ENCODE measurements around the gene ING1. TPM values are rescaled to one million over a fixed set of nuclear protein-coding genes. Genes with fewer than 3 reads are reported as not detected.
A peak's percentile ranks its signal among the peaks of the same experiment; 100 is the strongest.
"Not testable (repeated sequence)": the region's sequence is repeated elsewhere in the genome, so short reads cannot be mapped to it uniquely, and the experiment has no call there.

ING1 gene
- total and polyA plus RNA-seq, 7 donors, result 5.2 to 16.9 (median 7.0) TPM

DNA sequence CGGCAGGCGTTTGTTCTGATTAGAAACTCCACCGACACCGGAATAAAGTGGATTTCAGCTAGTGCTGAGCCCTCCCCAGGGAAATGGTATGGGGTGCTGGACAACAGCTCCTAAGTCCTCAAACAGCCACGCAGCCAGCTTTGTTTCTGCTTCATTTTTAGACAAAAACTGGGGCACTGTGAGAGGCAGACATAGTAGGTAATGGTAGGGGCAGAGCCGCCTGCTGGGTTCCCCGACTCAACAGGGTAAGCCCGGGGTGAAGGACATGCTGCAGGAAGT lies 47.3 kb upstream of the ING1 start:
- H3K27me3 ChIP-seq (ENCODE audit: insufficient read depth in 3 of 3, low read length in 2 of 3), result no peaks in the 10 kb centered on the region
- intact Hi-C loops (cut with DNase I), result no loop called here
- no peaks in the 10 kb centered on the region for H3K4me1 ChIP-seq
- H3K9me3 ChIP-seq, result no peaks in the 10 kb centered on the region
- TF ChIP-seq, protein P1, sequence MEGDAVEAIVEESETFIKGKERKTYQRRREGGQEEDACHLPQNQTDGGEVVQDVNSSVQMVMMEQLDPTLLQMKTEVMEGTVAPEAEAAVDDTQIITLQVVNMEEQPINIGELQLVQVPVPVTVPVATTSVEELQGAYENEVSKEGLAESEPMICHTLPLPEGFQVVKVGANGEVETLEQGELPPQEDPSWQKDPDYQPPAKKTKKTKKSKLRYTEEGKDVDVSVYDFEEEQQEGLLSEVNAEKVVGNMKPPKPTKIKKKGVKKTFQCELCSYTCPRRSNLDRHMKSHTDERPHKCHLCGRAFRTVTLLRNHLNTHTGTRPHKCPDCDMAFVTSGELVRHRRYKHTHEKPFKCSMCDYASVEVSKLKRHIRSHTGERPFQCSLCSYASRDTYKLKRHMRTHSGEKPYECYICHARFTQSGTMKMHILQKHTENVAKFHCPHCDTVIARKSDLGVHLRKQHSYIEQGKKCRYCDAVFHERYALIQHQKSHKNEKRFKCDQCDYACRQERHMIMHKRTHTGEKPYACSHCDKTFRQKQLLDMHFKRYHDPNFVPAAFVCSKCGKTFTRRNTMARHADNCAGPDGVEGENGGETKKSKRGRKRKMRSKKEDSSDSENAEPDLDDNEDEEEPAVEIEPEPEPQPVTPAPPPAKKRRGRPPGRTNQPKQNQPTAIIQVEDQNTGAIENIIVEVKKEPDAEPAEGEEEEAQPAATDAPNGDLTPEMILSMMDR (IDR thresholded peaks at IDR 0.05), result no peak
- H3K36me3 ChIP-seq (ENCODE audit: insufficient read depth in 1 of 2, low read depth in 1 of 2), result peaks cover 0 to 89% of the 10 kb centered on the region in 2 donors
- no peak for ATAC-seq
- 88 to 92% (median 90%) methylated on average over 8 of the region's 8 CpGs for WGBS, 3 donors
- H3K27ac ChIP-seq, result no peak overlapping the region
- H3K4me3 ChIP-seq, result no peak overlapping the region
- no peak for DNase-seq

DNA sequence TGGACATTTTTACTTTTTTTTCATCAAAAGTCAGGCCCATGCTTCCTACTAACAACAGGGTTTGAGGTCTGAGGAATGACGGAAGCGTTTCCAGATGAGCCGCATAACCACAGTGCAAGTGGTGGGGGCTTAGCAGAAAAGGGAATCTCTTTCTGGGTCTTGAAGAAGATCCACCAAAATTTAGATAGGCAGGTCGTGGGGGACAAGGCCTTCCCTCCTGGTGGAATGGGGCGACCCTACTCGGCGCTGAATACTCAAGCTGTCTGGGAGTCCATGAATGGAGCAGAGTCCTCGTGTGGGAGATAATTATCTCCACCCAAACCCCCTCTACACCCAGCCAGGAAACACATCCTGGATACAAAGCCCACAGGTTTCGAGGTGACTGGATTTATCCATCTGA lies 44.5 kb upstream of the ING1 start:
- ATAC-seq, result no peak
- TF ChIP-seq, protein P1 (IDR thresholded peaks at IDR 0.05), result no peak
- no peaks in the 10 kb centered on the region for H3K27me3 ChIP-seq (ENCODE audit: insufficient read depth in 3 of 3, low read length in 2 of 3)
- DNase-seq, result no peak
- no peak overlapping the region for H3K27ac ChIP-seq
- no peaks in the 10 kb centered on the region for H3K9me3 ChIP-seq
- intact Hi-C loops (cut with DNase I), result no loop called here
- H3K4me3 ChIP-seq, result no peak overlapping the region
- no peaks in the 10 kb centered on the region for H3K4me1 ChIP-seq
- WGBS, 3 donors, result 90 to 93% (median 90%) methylated on average over 9 of the region's 9 CpGs
- peaks cover 0 to 61% of the 10 kb centered on the region in 2 donors for H3K36me3 ChIP-seq (ENCODE audit: insufficient read depth in 1 of 2, low read depth in 1 of 2)

DNA sequence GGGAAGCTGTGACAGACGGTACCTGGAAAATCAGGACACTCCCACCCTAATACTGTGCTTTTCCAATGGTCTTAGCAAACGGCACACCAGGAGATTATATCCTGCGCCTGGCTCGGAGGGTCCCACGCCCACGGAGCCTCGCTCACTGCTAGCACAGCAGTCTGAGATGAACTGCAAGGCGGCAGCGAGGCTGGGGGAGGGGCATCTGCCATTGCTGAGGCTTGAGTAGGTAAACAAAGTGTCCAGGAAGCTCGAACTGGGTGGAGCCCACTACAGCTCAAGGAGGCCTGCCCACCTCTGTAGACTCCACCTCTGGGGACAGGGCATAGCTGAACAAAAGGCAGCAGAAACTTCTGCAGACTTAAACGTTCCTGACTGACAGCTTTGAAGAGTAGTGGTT lies 43.7 kb upstream of the ING1 start:
- H3K4me1 ChIP-seq; H3K4me3 ChIP-seq; H3K9me3 ChIP-seq; ATAC-seq; DNase-seq; H3K27ac ChIP-seq; H3K27me3 ChIP-seq (ENCODE audit: insufficient read depth in 3 of 3, low read length in 2 of 3); intact Hi-C loops (cut with DNase I): not testable (repeated sequence)
- 96 to 97% (median 97%) methylated on average over 11 of the region's 11 CpGs for WGBS, 3 donors
- peaks cover 0 to 53% of the 10 kb centered on the region in 2 donors for H3K36me3 ChIP-seq (ENCODE audit: insufficient read depth in 1 of 2, low read depth in 1 of 2)

DNA sequence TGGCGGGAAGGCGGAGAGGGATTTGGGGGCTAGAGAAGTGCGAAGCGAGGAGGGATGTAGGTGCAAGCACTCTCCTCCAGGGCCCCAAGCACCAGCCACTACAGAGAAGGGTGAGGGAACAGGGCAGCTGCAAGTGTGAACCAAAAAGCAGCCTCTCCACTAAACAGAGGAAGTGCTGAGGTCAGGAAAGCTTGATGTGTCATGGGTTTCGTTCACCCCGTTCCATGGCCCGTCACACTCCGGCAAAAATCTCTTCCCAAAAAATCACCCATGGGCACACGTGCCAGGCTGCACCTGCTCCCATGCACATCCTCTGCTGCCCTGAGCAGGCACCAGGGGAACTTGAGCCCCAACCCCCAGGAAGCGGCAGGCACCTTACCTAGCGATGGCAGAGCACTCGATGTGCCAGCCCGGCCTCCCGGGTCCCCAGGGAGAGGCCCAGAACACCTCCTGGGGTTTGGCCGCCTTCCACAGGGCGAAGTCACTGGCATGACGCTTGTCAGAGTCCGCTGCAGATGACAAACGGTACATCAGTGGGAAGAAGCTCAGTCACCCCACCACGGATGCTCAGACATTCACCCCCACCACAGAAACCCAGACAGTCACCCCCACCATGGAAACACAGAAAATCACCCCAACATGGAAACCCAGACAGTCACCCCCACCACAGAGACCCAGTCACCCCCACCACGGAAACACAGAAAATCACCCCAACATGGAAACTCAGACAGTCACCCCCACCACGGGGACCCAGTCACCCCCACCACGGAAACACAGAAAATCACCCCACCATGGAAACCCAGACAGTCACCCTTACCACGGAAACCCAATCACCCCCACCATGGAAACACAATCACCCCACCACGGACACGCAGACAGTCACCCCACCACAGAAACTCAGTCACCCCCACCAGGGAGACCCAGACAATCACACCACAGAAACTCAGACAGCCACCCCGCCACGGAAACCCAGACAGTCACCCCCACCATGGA lies 36.6 kb upstream of the ING1 start:
- Histone ChIP-seq H3K36me3 (ENCODE audit: insufficient read depth in 1 of 2, low read depth in 1 of 2) (peaks cover 3 to 51% of the 10 kb centered on the region in 2 donors), H3K27me3 (ENCODE audit: insufficient read depth in 3 of 3, low read length in 2 of 3) (no peaks in the 10 kb centered on the region), H3K4me1 (peaks cover 6% of the 10 kb centered on the region), H3K4me3 (no peak overlapping the region), H3K27ac (no peak overlapping the region), H3K9me3 (no peaks in the 10 kb centered on the region)
- intact Hi-C loops (cut with DNase I), result no loop called here
- 76 to 89% (median 82%) methylated on average over 23 to 28 of the region's 28 CpGs for WGBS, 3 donors
- ATAC-seq (peak; percentile 23 to 40 (median 34)), DNase-seq (no peak)
- TF ChIP-seq, protein P1 (IDR thresholded peaks at IDR 0.05), result no peak

DNA sequence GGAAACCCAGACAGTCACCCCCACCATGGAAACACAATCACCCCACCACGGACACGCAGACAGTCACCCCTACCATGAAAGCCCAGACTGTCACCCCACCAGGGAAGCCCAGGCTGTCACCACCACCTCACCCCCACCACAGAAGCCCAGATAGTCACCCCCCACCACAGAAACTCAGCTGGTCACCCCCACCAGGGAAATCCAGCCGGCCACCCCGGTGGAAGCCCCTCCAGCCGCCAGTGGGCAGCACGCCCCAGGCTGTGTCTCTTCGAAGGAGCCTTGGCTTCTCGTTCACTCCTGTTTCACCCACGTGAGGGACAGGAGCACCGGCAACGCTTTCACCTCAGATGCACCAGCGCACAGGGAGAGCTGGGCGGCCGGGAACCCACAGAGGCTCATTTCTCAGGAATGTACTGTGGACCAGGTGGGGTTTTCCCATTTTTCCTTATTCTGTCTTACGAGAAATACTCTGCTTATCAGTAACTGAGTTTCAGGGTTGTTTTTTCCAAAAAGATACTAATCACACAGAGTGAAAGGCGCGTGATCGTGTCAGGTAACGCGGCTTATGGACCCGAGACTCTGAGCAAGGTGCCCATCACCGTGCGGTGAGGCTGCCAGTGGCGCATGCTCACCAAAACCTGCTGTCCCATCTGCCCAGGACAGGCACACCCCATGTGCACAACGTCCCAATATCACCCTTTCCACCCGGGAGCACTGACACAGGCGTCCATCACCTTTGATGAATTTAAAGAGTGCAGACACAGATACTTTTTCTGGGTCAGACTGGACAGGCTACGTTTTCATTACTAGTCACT lies 35.6 kb upstream of the ING1 start:
- DNase-seq, result no peak
- H3K27me3 ChIP-seq (ENCODE audit: insufficient read depth in 3 of 3, low read length in 2 of 3), result no peaks in the 10 kb centered on the region
- TF ChIP-seq, protein P1 (IDR thresholded peaks at IDR 0.05), result no peak
- no peak overlapping the region for H3K4me3 ChIP-seq
- WGBS, 3 donors, result 86 to 94% (median 88%) methylated on average over 28 of the region's 28 CpGs
- H3K9me3 ChIP-seq, result no peaks in the 10 kb centered on the region
- peaks cover 6 to 61% of the 10 kb centered on the region in 2 donors for H3K36me3 ChIP-seq (ENCODE audit: insufficient read depth in 1 of 2, low read depth in 1 of 2)
- intact Hi-C loops (cut with DNase I), result no loop called here
- no peak overlapping the region for H3K27ac ChIP-seq
- H3K4me1 ChIP-seq, result peaks cover 6% of the 10 kb centered on the region
- peak in 3 of 4 donors; percentile 34 to 55 (median 45) for ATAC-seq
